Activated CD4-positive, alpha-beta T cell treated with anti-CD3 and anti-CD28 coated beads, Interleukin-2, amount 10 ng/mL, durations not matched to agents 24 days and 14 days (primary cell): ENCODE results near the gene TAAR2. TPM values are rescaled to one million over a fixed set of nuclear protein-coding genes. Genes with fewer than 3 reads are reported as not detected.
A peak's percentile ranks its signal among the peaks of the same experiment; 100 is the strongest.
"Not testable (repeated sequence)": the region's sequence is repeated elsewhere in the genome, so short reads cannot be mapped to it uniquely, and the experiment has no call there.

Experiments
- DNase-seq: peaks from one replicate; pipeline ENCODE4 v3.0.0; 2022
- H3K27ac Mint-ChIP-seq: one replicate; pipeline ENCODE4 v1.8.0; 2022; ENCODE audit warnings: mild to moderate bottlenecking, mixed read lengths
- H3K27me3 Mint-ChIP-seq: one replicate; pipeline ENCODE4 v1.8.0; 2022; ENCODE audit warnings: mixed read lengths
- H3K36me3 Mint-ChIP-seq: one replicate; pipeline ENCODE4 v1.8.0; 2022; ENCODE audit warnings: low read depth, mild to moderate bottlenecking, mixed read lengths
- H3K4me1 Mint-ChIP-seq: one replicate; pipeline ENCODE4 v1.8.0; 2021; ENCODE audit warnings: mixed read lengths
- H3K4me3 Mint-ChIP-seq: one replicate; pipeline ENCODE4 v1.8.0; 2022; ENCODE audit warnings: mild to moderate bottlenecking, moderate library complexity, mixed read lengths
- H3K9me3 Mint-ChIP-seq: one replicate; pipeline ENCODE4 v1.8.0; 2021; ENCODE audit warnings: mixed read lengths
- intact Hi-C: fragments of 100-400 bp; cut with micrococcal nuclease; formaldehyde crosslinking; loops from one replicate; pipeline ENCODE4 v1.15.1; 2023
- total RNA-seq: library from RNA; stranded (reverse); gene quantifications from 2 replicates; pipeline ENCODE4 v1.2.3, GENCODE V29; 2022

TAAR2 gene
- total RNA-seq, 1 donor from 2014 or later = not detected

GRCh38 chr6:132643547-132643946 is 19.5 kb upstream of the TAAR2 start:
- no peaks in the 10 kb centered on the region for H3K36me3 Mint-ChIP-seq
- peaks cover 26% of the 10 kb centered on the region for H3K27me3 Mint-ChIP-seq
- H3K9me3 Mint-ChIP-seq = no peaks in the 10 kb centered on the region
- DNase-seq = no peak
- H3K27ac Mint-ChIP-seq = no peak overlapping the region
- no peak overlapping the region for H3K4me3 Mint-ChIP-seq
- H3K4me1 Mint-ChIP-seq = peaks cover 2% of the 10 kb centered on the region
- intact Hi-C loops = no loop called here

GRCh38 chr6:132637135-132637534 is 13.1 kb upstream of the TAAR2 start:
- H3K9me3 Mint-ChIP-seq, H3K4me3 Mint-ChIP-seq, intact Hi-C loops, DNase-seq, H3K27ac Mint-ChIP-seq, H3K36me3 Mint-ChIP-seq, H3K4me1 Mint-ChIP-seq: not testable (repeated sequence)
- H3K27me3 Mint-ChIP-seq = peaks cover 35% of the 10 kb centered on the region

GRCh38 chr6:132635906-132636305 is 11.8 kb upstream of the TAAR2 start:
- H3K4me1 Mint-ChIP-seq, DNase-seq, H3K9me3 Mint-ChIP-seq, intact Hi-C loops, H3K36me3 Mint-ChIP-seq, H3K27ac Mint-ChIP-seq, H3K4me3 Mint-ChIP-seq: not testable (repeated sequence)
- peaks cover 35% of the 10 kb centered on the region for H3K27me3 Mint-ChIP-seq

- H3K27ac Mint-ChIP-seq, H3K36me3 Mint-ChIP-seq, intact Hi-C loops, H3K4me1 Mint-ChIP-seq, H3K4me3 Mint-ChIP-seq, DNase-seq, H3K9me3 Mint-ChIP-seq: not testable (repeated sequence)
- peaks cover 32% of the 10 kb centered on the region for H3K27me3 Mint-ChIP-seq
Measured at GRCh38 chr6:132635288-132635687, 11.2 kb upstream of the TAAR2 start.

GRCh38 chr6:132634796-132635195 is 10.7 kb upstream of the TAAR2 start:
- H3K4me3 Mint-ChIP-seq = no peak overlapping the region

GRCh38 chr6:132633362-132633761 is 9.3 kb upstream of the TAAR2 start:
- Mint-ChIP-seq H3K4me1 (no peaks in the 10 kb centered on the region), H3K9me3 (no peaks in the 10 kb centered on the region), H3K4me3 (no peak overlapping the region), H3K27ac (no peak overlapping the region), H3K27me3 (peaks cover 35% of the 10 kb centered on the region), H3K36me3 (no peaks in the 10 kb centered on the region)
- no peak for DNase-seq
- intact Hi-C loops = no loop called here

More at GRCh38 chr6:132634796-132635195, 10.7 kb upstream of the TAAR2 start:
- Mint-ChIP-seq H3K4me1 (no peaks in the 10 kb centered on the region), H3K9me3 (no peaks in the 10 kb centered on the region), H3K27ac (no peak overlapping the region), H3K36me3 (no peaks in the 10 kb centered on the region), H3K27me3 (peaks cover 32% of the 10 kb centered on the region)
- no peak for DNase-seq
- intact Hi-C loops = no loop called here

GRCh38 chr6:132623106-132623845 is 799 bp downstream of the TAAR2 start:
- Mint-ChIP-seq H3K4me3 (no peak overlapping the region), H3K27ac (no peak overlapping the region), H3K4me1 (no peaks in the 10 kb centered on the region), H3K27me3 (peaks cover 16% of the 10 kb centered on the region), H3K9me3 (no peaks in the 10 kb centered on the region), H3K36me3 (no peaks in the 10 kb centered on the region)
- intact Hi-C loops = no loop called here
- DNase-seq = no peak

- no peaks in the 10 kb centered on the region for H3K9me3 Mint-ChIP-seq
- peaks cover 3% of the 10 kb centered on the region for H3K4me1 Mint-ChIP-seq
Measured at GRCh38 chr6:132616677-132617076, 7.4 kb downstream of the TAAR2 start.

GRCh38 chr6:132614554-132614953 is 9.5 kb downstream of the TAAR2 start:
- peak overlapping the region; percentile 53 for H3K4me3 Mint-ChIP-seq
- H3K27ac Mint-ChIP-seq = no peak overlapping the region
- peaks cover 18% of the 10 kb centered on the region for H3K27me3 Mint-ChIP-seq

More at GRCh38 chr6:132616677-132617076, 7.4 kb downstream of the TAAR2 start:
- no peak for DNase-seq
- Mint-ChIP-seq H3K27me3 (peaks cover 19% of the 10 kb centered on the region), H3K27ac (no peak overlapping the region), H3K4me3 (no peak overlapping the region), H3K36me3 (no peaks in the 10 kb centered on the region)
- intact Hi-C loops = no loop called here

GRCh38 chr6:132612449-132613108 is 11.5 kb downstream of the TAAR2 start:
- DNase-seq = no peak
- H3K27me3 Mint-ChIP-seq = peaks cover 13% of the 10 kb centered on the region
- H3K27ac Mint-ChIP-seq = no peak overlapping the region
- H3K4me1 Mint-ChIP-seq = peaks cover 3% of the 10 kb centered on the region
- no peaks in the 10 kb centered on the region for H3K9me3 Mint-ChIP-seq
- H3K36me3 Mint-ChIP-seq = no peaks in the 10 kb centered on the region
- H3K4me3 Mint-ChIP-seq = no peak overlapping the region
- intact Hi-C loops = no loop called here

More at GRCh38 chr6:132614554-132614953, 9.5 kb downstream of the TAAR2 start:
- Mint-ChIP-seq H3K9me3 (no peaks in the 10 kb centered on the region), H3K4me1 (peaks cover 3% of the 10 kb centered on the region), H3K36me3 (no peaks in the 10 kb centered on the region)
- DNase-seq = no peak
- intact Hi-C loops = no loop called here

GRCh38 chr6:132611616-132612015 is 12.5 kb downstream of the TAAR2 start:
- no peaks in the 10 kb centered on the region for H3K36me3 Mint-ChIP-seq
- no peak for DNase-seq
- intact Hi-C loops = no loop called here
- H3K4me1 Mint-ChIP-seq = peaks cover 3% of the 10 kb centered on the region
- peaks cover 9% of the 10 kb centered on the region for H3K27me3 Mint-ChIP-seq
- no peak overlapping the region for H3K4me3 Mint-ChIP-seq
- no peak overlapping the region for H3K27ac Mint-ChIP-seq
- H3K9me3 Mint-ChIP-seq = no peaks in the 10 kb centered on the region

GRCh38 chr6:132607544-132608233 is 16.4 kb downstream of the TAAR2 start:
- no peaks in the 10 kb centered on the region for H3K36me3 Mint-ChIP-seq
- peaks cover 3% of the 10 kb centered on the region for H3K4me1 Mint-ChIP-seq
- DNase-seq = no peak
- no peaks in the 10 kb centered on the region for H3K9me3 Mint-ChIP-seq
- no peak overlapping the region for H3K27ac Mint-ChIP-seq
- H3K4me3 Mint-ChIP-seq = no peak overlapping the region
- intact Hi-C loops = no loop called here
- H3K27me3 Mint-ChIP-seq = peaks cover 4% of the 10 kb centered on the region

GRCh38 chr6:132604635-132605152 is 19.4 kb downstream of the TAAR2 start:
- peaks cover 4% of the 10 kb centered on the region for H3K27me3 Mint-ChIP-seq
- H3K4me3 Mint-ChIP-seq = no peak overlapping the region
- no peaks in the 10 kb centered on the region for H3K4me1 Mint-ChIP-seq
- H3K36me3 Mint-ChIP-seq = no peaks in the 10 kb centered on the region
- H3K9me3 Mint-ChIP-seq = no peaks in the 10 kb centered on the region
- intact Hi-C loops = no loop called here
- no peak overlapping the region for H3K27ac Mint-ChIP-seq
- no peak for DNase-seq

- H3K9me3 Mint-ChIP-seq, H3K4me1 Mint-ChIP-seq, DNase-seq, intact Hi-C loops, H3K27me3 Mint-ChIP-seq, H3K36me3 Mint-ChIP-seq, H3K4me3 Mint-ChIP-seq, H3K27ac Mint-ChIP-seq: not testable (repeated sequence)
Measured at GRCh38 chr6:132600900-132601299, 23.2 kb downstream of the TAAR2 start.
